HG03439 (cell line): ENCODE measurements around the gene RBM44.
"Not testable (repeated sequence)": the region's sequence is repeated elsewhere in the genome, so short reads cannot be mapped to it uniquely, and the experiment has no call there.

Experiments used
- ATAC-seq: cut with Tn5 transposase; IDR thresholded peaks from one replicate; pipeline ENCODE4 v1.9.1; 2021; ENCODE audit warnings: mild to moderate bottlenecking, moderate library complexity; ENCODE audit not compliant: unreplicated experiment

RBM44 gene

GRCh38 chr2:237779521-237779920 is 19.1 kb upstream of the RBM44 start:
- ATAC-seq = no peak

GRCh38 chr2:237782181-237782580 is 16.4 kb upstream of the RBM44 start:
- ATAC-seq = no peak

- ATAC-seq = not testable (repeated sequence)
Measured at GRCh38 chr2:237783678-237784077, 14.9 kb upstream of the RBM44 start.

- no peak for ATAC-seq
Measured at GRCh38 chr2:237786936-237787335, 11.6 kb upstream of the RBM44 start.

GRCh38 chr2:237790353-237790752 is 8.2 kb upstream of the RBM44 start:
- no peak for ATAC-seq

- ATAC-seq = no peak
Measured at GRCh38 chr2:237791977-237792727, 6.4 kb upstream of the RBM44 start.

GRCh38 chr2:237797253-237797652 is 1.3 kb upstream of the RBM44 start:
- no peak for ATAC-seq

GRCh38 chr2:237799060-237799428 is 465 bp downstream of the RBM44 start:
- ATAC-seq = no peak

- no peak for ATAC-seq
Measured at GRCh38 chr2:237801466-237801865, 2.9 kb downstream of the RBM44 start.

- ATAC-seq = no peak
Measured at GRCh38 chr2:237806334-237806733, 7.8 kb downstream of the RBM44 start.

GRCh38 chr2:237815637-237816036 is 17.1 kb downstream of the RBM44 start:
- no peak for ATAC-seq

GRCh38 chr2:237816531-237816930 is 18.0 kb downstream of the RBM44 start:
- ATAC-seq = no peak

- no peak for ATAC-seq
Measured at GRCh38 chr2:237818066-237818473, 19.5 kb downstream of the RBM44 start.

GRCh38 chr2:237819231-237819630 is 20.7 kb downstream of the RBM44 start:
- ATAC-seq = no peak

- no peak for ATAC-seq
Measured at GRCh38 chr2:237820421-237820820, 21.8 kb downstream of the RBM44 start.

GRCh38 chr2:237823544-237823943 is 25.0 kb downstream of the RBM44 start:
- no peak for ATAC-seq

GRCh38 chr2:237824085-237824484 is 25.5 kb downstream of the RBM44 start:
- no peak for ATAC-seq

GRCh38 chr2:237827421-237827987 is 28.9 kb downstream of the RBM44 start:
- ATAC-seq = no peak

GRCh38 chr2:237830522-237830921 is 31.9 kb downstream of the RBM44 start:
- no peak for ATAC-seq

GRCh38 chr2:237833546-237833945 is 35.0 kb downstream of the RBM44 start:
- ATAC-seq = no peak

GRCh38 chr2:237835372-237835771 is 36.8 kb downstream of the RBM44 start:
- no peak for ATAC-seq

- ATAC-seq = no peak
Measured at GRCh38 chr2:237841051-237841450, 42.5 kb downstream of the RBM44 start.

- not testable (repeated sequence) for ATAC-seq
Measured at GRCh38 chr2:237848940-237849339, 50.4 kb downstream of the RBM44 start.
